B cell (primary cell): ENCODE measurements around the gene ST6GAL2. TPM values are rescaled to one million over a fixed set of nuclear protein-coding genes. Genes with fewer than 3 reads are reported as not detected.

Experiments used
- ATAC-seq: fragments of 200-7000 bp; cut with Tn5 transposase; one replicate; pipeline ENCODE4 v1.10.0; 2021; ENCODE audit warnings: low read depth, mild to moderate bottlenecking, moderate number of reproducible peaks, moderate library complexity
- CTCF ChIA-PET: fragments of 350-600 bp; sonication (Branson Sonifier 250); formaldehyde crosslinking; loops from one replicate; lab custom pipeline; 2021; ENCODE audit warnings: antibody characterized with exemption, inconsistent platforms; lab: Charles Lee
- POLR2A ChIA-PET: fragments of 350-600 bp; sonication (Branson Sonifier 250); formaldehyde crosslinking; loops from one replicate; lab custom pipeline; 2021; ENCODE audit warnings: antibody characterized with exemption; lab: Charles Lee
- DNase-seq: peaks from one replicate; pipeline ENCODE4 v3.0.0; 2013
- H2AFZ ChIP-seq: 2 replicates; pipeline ENCODE4 v1.6.1; 2012; ENCODE audit warnings: mild to moderate bottlenecking, low read depth, low read length; ENCODE audit not compliant: insufficient read depth, poor library complexity, severe bottlenecking
- H3K27ac ChIP-seq, 2 donors: 1 replicate in 1 of 2; 2 replicates in 1 of 2; pipeline ENCODE4 v1.5.1; 2012 to 2013; ENCODE audit warnings: low read length in 2 of 2, mild to moderate bottlenecking in 2 of 2, moderate library complexity in 1 of 2
- H3K27me3 ChIP-seq, 4 experiments: fragments of 200-600 bp in 1 of 4; sonication (generic) in 1 of 4; replicated peaks in 1 of 4; 1 replicate in 2 of 4; 2 replicates in 2 of 4; pipeline versions ENCODE4 v1.6.1 to v1.7.0; 2013 to 2016; ENCODE audit warnings: low read length in 3 of 4, mild to moderate bottlenecking in 2 of 4, mixed read lengths in 1 of 4, moderate library complexity in 1 of 4; ENCODE audit not compliant: insufficient read depth in 4 of 4, control insufficient read depth in 3 of 4; ENCODE audit errors: control extremely low read depth in 1 of 4
- H3K36me3 ChIP-seq, 2 experiments: replicated peaks in 1 of 2; 1 replicate in 1 of 2; 2 replicates in 1 of 2; pipeline versions ENCODE4 v1.6.1 to v1.7.1; 2013; ENCODE audit warnings: low read length in 1 of 2; ENCODE audit not compliant: insufficient read depth in 2 of 2, control insufficient read depth in 1 of 2; ENCODE audit errors: control extremely low read depth in 1 of 2, extremely low read depth in 1 of 2
- H3K4me1 ChIP-seq, 2 donors: fragments of 200-600 bp in 1 of 2; sonication (generic) in 1 of 2; 1 replicate in 1 of 2; 2 replicates in 1 of 2; pipeline versions ENCODE4 v1.5.1 to v1.6.1; 2013 to 2017; ENCODE audit warnings: low read length in 2 of 2; ENCODE audit not compliant: control insufficient read depth in 2 of 2, insufficient read depth in 2 of 2
- H3K4me2 ChIP-seq: replicated peaks from 2 replicates; pipeline ENCODE3; 2012; ENCODE audit warnings: mild to moderate bottlenecking, low read depth, low read length; ENCODE audit not compliant: poor library complexity, severe bottlenecking
- H3K4me3 ChIP-seq, 5 experiments: fragments of 200-600 bp in 1 of 5; sonication (generic) in 1 of 5; 1 replicate in 3 of 5; 2 replicates in 2 of 5; pipeline versions ENCODE4 v1.5.1 to v1.7.0; 2011 to 2016; ENCODE audit warnings: low read length in 4 of 5, mild to moderate bottlenecking in 4 of 5, low read depth in 2 of 5, control low read depth in 1 of 5, moderate library complexity in 1 of 5; ENCODE audit not compliant: insufficient read depth in 1 of 5; ENCODE audit errors: control extremely low read depth in 1 of 5, extremely low read depth in 1 of 5
- H3K79me2 ChIP-seq: fragments of 200-600 bp; sonication (generic); one replicate; pipeline ENCODE4 v1.6.0; 2016; ENCODE audit warnings: low read length; ENCODE audit not compliant: control insufficient read depth, insufficient read depth
- H3K9ac ChIP-seq: fragments of 200-600 bp; sonication (generic); 2 replicates; pipeline ENCODE4 v1.6.1; 2017; ENCODE audit warnings: mild to moderate bottlenecking, low read length, moderate library complexity
- H3K9me3 ChIP-seq, 3 donors: one replicate each; pipeline versions ENCODE4 v1.6.1 to v1.7.1; 2013; ENCODE audit warnings: low read length in 2 of 3; ENCODE audit not compliant: control insufficient read depth in 2 of 3, insufficient read depth in 1 of 3; ENCODE audit errors: control extremely low read depth in 1 of 3
- H4K20me1 ChIP-seq: 2 replicates; pipeline ENCODE4 v1.6.0; 2012; ENCODE audit warnings: mild to moderate bottlenecking, low read length; ENCODE audit not compliant: insufficient read depth, control insufficient read depth, poor library complexity, severe bottlenecking
- H3K27ac Mint-ChIP-seq: one replicate; pipeline ENCODE4 v1.8.0; 2021; ENCODE audit warnings: mixed read lengths
- H3K27me3 Mint-ChIP-seq: one replicate; pipeline ENCODE4 v1.8.0; 2021; ENCODE audit warnings: mixed read lengths
- H3K4me1 Mint-ChIP-seq: one replicate; pipeline ENCODE4 v1.8.0; 2021; ENCODE audit warnings: mixed read lengths
- H3K4me3 Mint-ChIP-seq: one replicate; pipeline ENCODE4 v1.8.0; 2021; ENCODE audit warnings: mixed read lengths
- H3K9me3 Mint-ChIP-seq: one replicate; pipeline ENCODE4 v1.8.0; 2022; ENCODE audit warnings: mixed read lengths; ENCODE audit not compliant: insufficient read depth
- EZH2 ChIP-seq: IDR thresholded peaks from 2 replicates; pipeline ENCODE4 v1.6.1; 2012; ENCODE audit warnings: borderline replicate concordance, low read depth, mild to moderate bottlenecking, moderate library complexity, low read length; ENCODE audit not compliant: insufficient read depth, poor library complexity, severe bottlenecking
- WGBS: methylation state at CpG from one replicate; pipeline ENCODE4 v1.1.5; 2013; ENCODE audit warnings: missing lambda C conversion rate; ENCODE audit not compliant: insufficient coverage; 5-methylcytosine and 5-hydroxymethylcytosine counted together
- intact Hi-C: fragments of 100-400 bp; cut with micrococcal nuclease; formaldehyde crosslinking; loops from one replicate; pipeline ENCODE4 v1.10.0; 2022
- polyA plus RNA-seq: library from polyadenylated mRNA; depleted of rRNA; stranded (reverse); fragments of >200 nt; gene quantifications from 2 replicates; pipeline ENCODE4 v1.2.3, GENCODE V29; 2012
- total RNA-seq, 2 donors: library from RNA; stranded (reverse); fragments of 120-200 nt in 1 of 2; gene quantifications; 1 replicate in 1 of 2; 2 replicates in 1 of 2; pipeline versions ENCODE4 v1.2.3 to v1.2.4, GENCODE V29; 2013 to 2022
- TF ChIP-seq, protein P1 (sequence below): fragments of 200-600 bp; IDR thresholded peaks from one replicate; pipeline ENCODE4 v1.8.0; 2022; ENCODE audit warnings: antibody characterized with exemption, mild to moderate bottlenecking

ST6GAL2 gene
- total and polyA plus RNA-seq, 2 donors (not counting 1 experiment from before 2014, with no cell fraction given) = not detected

GRCh38 chr2:106886916-106887758, 1.2 kb upstream of the ST6GAL2 start:
- Histone ChIP-seq H3K9me3 (peaks cover 0 to 4% (median 0%) of the 10 kb centered on the region in 3 donors), H2AFZ (no peak overlapping the region), H3K79me2 (no peaks in the 10 kb centered on the region), H3K4me1 (no peaks in the 10 kb centered on the region), H3K4me3 (no peak overlapping the region), H3K4me2 (no peak overlapping the region), H3K27me3 (peaks cover 0 to 15% (median 4%) of the 10 kb centered on the region in 4 experiments), H3K36me3 (no peaks in the 10 kb centered on the region), H3K27ac (no peak overlapping the region), H3K9ac (no peak overlapping the region), H4K20me1 (no peaks in the 10 kb centered on the region)
- no peak for TF ChIP-seq EZH2
- TF ChIP-seq, protein P1, sequence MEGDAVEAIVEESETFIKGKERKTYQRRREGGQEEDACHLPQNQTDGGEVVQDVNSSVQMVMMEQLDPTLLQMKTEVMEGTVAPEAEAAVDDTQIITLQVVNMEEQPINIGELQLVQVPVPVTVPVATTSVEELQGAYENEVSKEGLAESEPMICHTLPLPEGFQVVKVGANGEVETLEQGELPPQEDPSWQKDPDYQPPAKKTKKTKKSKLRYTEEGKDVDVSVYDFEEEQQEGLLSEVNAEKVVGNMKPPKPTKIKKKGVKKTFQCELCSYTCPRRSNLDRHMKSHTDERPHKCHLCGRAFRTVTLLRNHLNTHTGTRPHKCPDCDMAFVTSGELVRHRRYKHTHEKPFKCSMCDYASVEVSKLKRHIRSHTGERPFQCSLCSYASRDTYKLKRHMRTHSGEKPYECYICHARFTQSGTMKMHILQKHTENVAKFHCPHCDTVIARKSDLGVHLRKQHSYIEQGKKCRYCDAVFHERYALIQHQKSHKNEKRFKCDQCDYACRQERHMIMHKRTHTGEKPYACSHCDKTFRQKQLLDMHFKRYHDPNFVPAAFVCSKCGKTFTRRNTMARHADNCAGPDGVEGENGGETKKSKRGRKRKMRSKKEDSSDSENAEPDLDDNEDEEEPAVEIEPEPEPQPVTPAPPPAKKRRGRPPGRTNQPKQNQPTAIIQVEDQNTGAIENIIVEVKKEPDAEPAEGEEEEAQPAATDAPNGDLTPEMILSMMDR = no peak
- peak; percentile 4 for DNase-seq
- peaks cover 2% of the 10 kb centered on the region for H3K9me3 Mint-ChIP-seq
- peaks cover 24% of the 10 kb centered on the region for H3K27me3 Mint-ChIP-seq
- peaks cover 5% of the 10 kb centered on the region for H3K4me1 Mint-ChIP-seq
- 3% methylated on average over 65 of the region's 71 CpGs for WGBS
- H3K4me3 Mint-ChIP-seq = no peak overlapping the region
- no peak for ATAC-seq
- CTCF ChIA-PET = no interaction called here
- POLR2A ChIA-PET = no interaction called here
- H3K27ac Mint-ChIP-seq = no peak overlapping the region
- intact Hi-C loops = no loop called here

DNA sequence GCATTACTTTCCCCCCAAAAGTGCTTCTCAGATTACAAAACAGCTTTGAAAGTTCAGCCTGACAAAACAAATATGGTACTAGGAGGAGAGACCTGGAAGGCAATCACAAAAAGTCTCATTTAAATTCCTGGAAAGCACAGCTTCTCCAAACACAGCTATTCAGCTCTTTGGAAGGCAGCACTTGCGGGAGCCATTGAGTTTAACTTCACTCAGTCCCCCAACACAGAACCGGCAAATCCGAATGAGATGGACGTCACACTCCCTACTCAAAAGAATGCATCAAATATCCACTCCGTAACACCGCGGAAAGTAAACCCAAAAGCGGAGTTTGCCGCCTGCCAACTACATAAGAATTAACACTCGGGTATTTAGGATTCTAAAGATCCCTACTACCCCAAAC, 638 bp downstream of the ST6GAL2 start:
- Mint-ChIP-seq H3K4me1 (peaks cover 5% of the 10 kb centered on the region), H3K9me3 (peaks cover 2% of the 10 kb centered on the region), H3K27ac (no peak overlapping the region), H3K4me3 (no peak overlapping the region), H3K27me3 (peaks cover 27% of the 10 kb centered on the region)
- no peak overlapping the region for H3K4me3 ChIP-seq
- ChIA-PET POLR2A (no interaction called here), CTCF (no interaction called here)
- TF ChIP-seq, protein P1 = no peak
- no peak for TF ChIP-seq EZH2
- H3K4me1 ChIP-seq = no peaks in the 10 kb centered on the region
- H3K9ac ChIP-seq = no peak overlapping the region
- 9% methylated on average over 10 of the region's 10 CpGs for WGBS
- no peak for DNase-seq
- H3K36me3 ChIP-seq = no peaks in the 10 kb centered on the region
- no peaks in the 10 kb centered on the region for H3K79me2 ChIP-seq
- intact Hi-C loops = no loop called here
- no peak for ATAC-seq
- H2AFZ ChIP-seq = no peak overlapping the region
- H3K9me3 ChIP-seq = peaks cover 0 to 4% (median 0%) of the 10 kb centered on the region in 3 donors
- H3K27me3 ChIP-seq = peaks cover 0 to 15% (median 4%) of the 10 kb centered on the region in 4 experiments
- H4K20me1 ChIP-seq = no peaks in the 10 kb centered on the region
- no peak overlapping the region for H3K4me2 ChIP-seq
- H3K27ac ChIP-seq = no peak overlapping the region
